ENCODE results near the gene RNF126. TPM values are rescaled to one million over a fixed set of nuclear protein-coding genes. Genes with fewer than 3 reads are reported as not detected.
"Not testable (repeated sequence)": the region's sequence is repeated elsewhere in the genome, so short reads cannot be mapped to it uniquely, and the experiment has no call there.

Gene RNF126
- total RNA-seq, 2 experiments from 2014 or later, result 79.0 to 84.8 TPM

DNA sequence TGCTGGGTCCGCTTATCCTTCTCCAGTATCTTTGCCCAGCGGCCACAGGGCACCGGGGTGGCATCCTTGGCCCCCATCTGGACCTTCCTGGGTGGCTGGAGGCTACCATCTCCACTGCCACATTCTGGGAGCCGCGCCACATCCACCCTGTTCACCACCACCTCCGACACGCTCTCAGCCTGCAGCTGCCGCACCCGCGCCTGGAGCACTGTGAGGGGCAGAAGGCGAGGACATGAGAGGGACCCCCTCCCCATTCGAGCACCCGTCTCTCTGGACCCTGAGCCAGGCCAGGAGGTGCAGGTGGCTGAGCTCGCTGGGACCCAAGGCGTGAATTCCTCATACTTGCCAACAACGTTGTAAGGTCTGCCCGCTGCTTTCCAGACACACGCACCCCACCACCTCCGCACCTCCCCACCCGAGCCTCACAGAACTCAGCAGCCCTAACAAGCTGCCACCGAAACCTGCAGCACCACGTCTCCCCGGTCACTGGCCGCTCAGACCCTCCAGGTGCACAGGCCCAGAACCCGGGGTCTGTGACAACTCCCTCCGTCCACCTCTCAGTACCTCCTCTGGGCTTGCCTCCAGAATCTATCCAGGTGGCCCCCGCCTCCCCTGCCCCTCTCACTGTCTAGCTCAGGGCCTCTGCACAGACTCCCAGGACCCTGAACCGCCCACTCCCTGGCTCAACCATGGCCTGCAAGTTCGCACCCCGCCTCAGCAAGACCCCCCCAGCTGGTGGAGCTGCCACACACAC is 32.9 kb downstream of the RNF126 start:
- no peak overlapping the region for H3K4me3 Mint-ChIP-seq
- no peak overlapping the region for H3K27ac Mint-ChIP-seq
- peaks cover 9% of the 10 kb centered on the region for H3K36me3 Mint-ChIP-seq
- no peak for ATAC-seq (ENCODE audit: low read depth)
- H3K9me3 Mint-ChIP-seq, result no peaks in the 10 kb centered on the region
- H3K27me3 Mint-ChIP-seq, result no peaks in the 10 kb centered on the region
- DNase-seq, result no peak
- POLR2A ChIA-PET, result no interaction called here
- H3K4me1 Mint-ChIP-seq, result peaks cover 11% of the 10 kb centered on the region

GRCh38 chr19:629515-629914 is 33.5 kb downstream of the RNF126 start:
- DNase-seq; H3K9me3 Mint-ChIP-seq; H3K27me3 Mint-ChIP-seq; POLR2A ChIA-PET; H3K36me3 Mint-ChIP-seq; H3K27ac Mint-ChIP-seq; ATAC-seq (ENCODE audit: low read depth); H3K4me3 Mint-ChIP-seq: not testable (repeated sequence)
- H3K4me1 Mint-ChIP-seq, result peaks cover 11% of the 10 kb centered on the region

DNA sequence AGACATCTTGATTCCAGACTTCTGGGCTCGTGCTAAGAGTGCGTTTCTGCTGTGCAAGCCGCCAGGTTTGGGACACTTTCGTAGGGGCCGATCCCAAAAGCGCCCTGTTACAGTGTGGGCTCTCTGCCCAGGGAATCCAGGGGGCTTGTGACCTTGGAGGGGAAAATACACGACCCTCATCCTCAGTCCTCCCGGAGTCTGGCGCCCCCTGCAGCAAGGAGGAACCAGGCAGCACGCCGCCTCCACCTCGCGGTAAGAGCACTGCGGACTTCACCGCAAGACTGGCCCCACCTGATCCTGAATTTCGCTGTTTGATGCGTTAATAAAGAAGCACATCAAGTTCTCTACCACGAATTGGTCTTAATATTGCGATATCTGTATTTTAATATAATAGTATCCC is 34.8 kb downstream of the RNF126 start:
- POLR2A ChIA-PET, result no interaction called here
- no peak for ATAC-seq (ENCODE audit: low read depth)
- H3K9me3 Mint-ChIP-seq, result no peaks in the 10 kb centered on the region
- no peak overlapping the region for H3K4me3 Mint-ChIP-seq
- H3K27me3 Mint-ChIP-seq, result no peaks in the 10 kb centered on the region
- no peak overlapping the region for H3K27ac Mint-ChIP-seq
- DNase-seq, result no peak
- peaks cover 6% of the 10 kb centered on the region for H3K4me1 Mint-ChIP-seq
- H3K36me3 Mint-ChIP-seq, result peaks cover 9% of the 10 kb centered on the region

- not testable (repeated sequence) for H3K4me3 Mint-ChIP-seq; ATAC-seq (ENCODE audit: low read depth); H3K9me3 Mint-ChIP-seq; DNase-seq; H3K27me3 Mint-ChIP-seq; H3K27ac Mint-ChIP-seq; H3K4me1 Mint-ChIP-seq; H3K36me3 Mint-ChIP-seq
- POLR2A ChIA-PET, result interaction anchor here (0.6 kb wide), 2 partner anchors 39 to 1729 kb away, joined by 3 to 4 read pairs; no protein-coding TSS in a partner anchor
Measured at GRCh38 chr19:626566-626965, 36.4 kb downstream of the RNF126 start.

DNA sequence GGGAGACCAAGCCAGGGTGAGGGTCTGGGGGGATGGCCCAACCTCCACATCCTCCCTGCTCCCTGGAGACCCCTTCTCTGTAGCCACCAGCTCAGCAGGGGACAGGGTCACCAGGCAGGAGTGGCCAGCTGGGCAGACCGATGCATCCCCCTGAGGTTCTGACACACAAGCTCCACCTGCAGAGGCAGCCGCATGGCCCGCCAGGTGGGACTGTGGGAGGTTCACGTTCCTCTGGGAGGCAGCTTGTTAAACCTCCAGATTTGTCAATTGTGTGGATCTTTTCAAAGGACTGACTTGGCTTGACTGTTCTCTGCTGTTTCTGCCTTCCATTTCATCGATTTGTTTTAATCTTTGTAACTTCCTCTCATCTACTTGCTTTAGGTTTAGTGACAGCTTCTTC is 37.8 kb downstream of the RNF126 start:
- Mint-ChIP-seq H3K27ac (no peak overlapping the region), H3K9me3 (no peaks in the 10 kb centered on the region), H3K36me3 (peaks cover 9% of the 10 kb centered on the region), H3K27me3 (no peaks in the 10 kb centered on the region), H3K4me3 (no peak overlapping the region), H3K4me1 (peaks cover 6% of the 10 kb centered on the region)
- POLR2A ChIA-PET, result no interaction called here
- ATAC-seq (ENCODE audit: low read depth), result no peak
- DNase-seq, result no peak

GRCh38 chr19:624433-625109 is 38.4 kb downstream of the RNF126 start:
- no peaks in the 10 kb centered on the region for H3K9me3 Mint-ChIP-seq
- no peaks in the 10 kb centered on the region for H3K27me3 Mint-ChIP-seq
- no peak overlapping the region for H3K4me3 Mint-ChIP-seq
- peaks cover 9% of the 10 kb centered on the region for H3K36me3 Mint-ChIP-seq
- POLR2A ChIA-PET, result no interaction called here
- no peak overlapping the region for H3K27ac Mint-ChIP-seq
- DNase-seq, result no peak
- H3K4me1 Mint-ChIP-seq, result peaks cover 6% of the 10 kb centered on the region
- no peak for ATAC-seq (ENCODE audit: low read depth)

- Mint-ChIP-seq H3K4me1 (peaks cover 4% of the 10 kb centered on the region), H3K27ac (no peak overlapping the region), H3K9me3 (no peaks in the 10 kb centered on the region), H3K27me3 (no peaks in the 10 kb centered on the region), H3K36me3 (peaks cover 8% of the 10 kb centered on the region), H3K4me3 (no peak overlapping the region)
- DNase-seq, result no peak
- no peak for ATAC-seq (ENCODE audit: low read depth)
- POLR2A ChIA-PET, result no interaction called here
Measured at GRCh38 chr19:623974-624373, 39.0 kb downstream of the RNF126 start.

GRCh38 chr19:623175-623916 is 39.7 kb downstream of the RNF126 start:
- Mint-ChIP-seq H3K27ac (no peak overlapping the region), H3K27me3 (no peaks in the 10 kb centered on the region), H3K4me3 (no peak overlapping the region), H3K4me1 (peaks cover 3% of the 10 kb centered on the region), H3K36me3 (peaks cover 8% of the 10 kb centered on the region), H3K9me3 (no peaks in the 10 kb centered on the region)
- ATAC-seq (ENCODE audit: low read depth) (no peak), DNase-seq (no peak)
- POLR2A ChIA-PET, result no interaction called here

- ATAC-seq (ENCODE audit: low read depth) (no peak), DNase-seq (no peak)
- H3K4me3 Mint-ChIP-seq, result no peak overlapping the region
- H3K27me3 Mint-ChIP-seq, result no peaks in the 10 kb centered on the region
- no peak overlapping the region for H3K27ac Mint-ChIP-seq
- POLR2A ChIA-PET, result no interaction called here
- H3K4me1 Mint-ChIP-seq, result peaks cover 3% of the 10 kb centered on the region
- H3K9me3 Mint-ChIP-seq, result no peaks in the 10 kb centered on the region
- peaks cover 8% of the 10 kb centered on the region for H3K36me3 Mint-ChIP-seq
Measured at GRCh38 chr19:622666-623065, 40.3 kb downstream of the RNF126 start.

DNA sequence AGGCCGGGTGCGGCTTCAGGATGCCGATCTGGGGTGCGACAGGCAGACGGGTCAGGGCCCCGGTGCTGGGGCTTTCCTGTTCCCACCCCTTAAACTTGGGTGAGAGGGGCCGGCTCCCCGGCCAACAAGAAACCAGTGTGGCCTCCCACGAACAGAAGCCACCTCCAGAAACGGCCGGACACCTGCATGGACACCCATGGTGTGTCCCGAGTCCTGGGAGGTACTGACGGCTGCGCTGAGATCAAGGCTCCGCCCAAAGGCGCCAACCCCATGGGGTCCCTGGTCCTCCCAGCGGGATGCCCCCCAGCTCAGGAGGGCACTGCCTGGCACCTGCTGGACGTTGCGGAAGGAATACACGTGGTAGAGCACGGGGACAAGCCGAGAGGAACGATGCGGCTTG is 41.2 kb downstream of the RNF126 start:
- H3K27ac Mint-ChIP-seq, result no peak overlapping the region
- peaks cover 3% of the 10 kb centered on the region for H3K4me1 Mint-ChIP-seq
- H3K9me3 Mint-ChIP-seq, result no peaks in the 10 kb centered on the region
- no peak for DNase-seq
- POLR2A ChIA-PET, result no interaction called here
- peaks cover 8% of the 10 kb centered on the region for H3K36me3 Mint-ChIP-seq
- no peak overlapping the region for H3K4me3 Mint-ChIP-seq
- no peak for ATAC-seq (ENCODE audit: low read depth)
- H3K27me3 Mint-ChIP-seq, result no peaks in the 10 kb centered on the region

DNA sequence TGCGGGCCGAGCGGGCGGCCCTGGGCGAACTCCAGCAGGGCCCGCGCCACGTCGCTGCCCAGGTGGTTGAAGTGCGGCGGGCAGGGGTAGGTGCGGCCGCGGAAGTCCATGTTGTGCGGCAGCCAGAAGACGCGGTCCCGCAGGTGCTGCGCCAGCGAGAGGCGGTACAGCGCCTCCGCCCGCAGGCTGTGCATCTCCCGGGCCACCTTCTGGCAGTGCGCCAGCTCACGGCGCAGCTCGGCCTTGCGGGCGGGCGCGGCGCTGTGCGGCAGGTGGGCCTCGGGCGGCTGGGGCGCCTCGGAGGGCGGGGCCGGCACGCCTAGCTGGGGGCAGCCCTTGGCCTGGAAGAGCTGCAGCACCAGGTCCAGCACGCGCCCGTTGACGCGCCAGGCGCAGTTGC is 41.8 kb downstream of the RNF126 start:
- H3K27ac Mint-ChIP-seq; H3K27me3 Mint-ChIP-seq; ATAC-seq (ENCODE audit: low read depth); DNase-seq; H3K36me3 Mint-ChIP-seq; H3K4me1 Mint-ChIP-seq; POLR2A ChIA-PET; H3K9me3 Mint-ChIP-seq; H3K4me3 Mint-ChIP-seq: not testable (repeated sequence)

GRCh38 chr19:620166-620862 is 42.7 kb downstream of the RNF126 start:
- no peaks in the 10 kb centered on the region for H3K9me3 Mint-ChIP-seq
- no peak for DNase-seq
- POLR2A ChIA-PET, result no interaction called here
- no peak overlapping the region for H3K4me3 Mint-ChIP-seq
- ATAC-seq (ENCODE audit: low read depth), result no peak
- no peaks in the 10 kb centered on the region for H3K27me3 Mint-ChIP-seq
- H3K4me1 Mint-ChIP-seq, result peaks cover 3% of the 10 kb centered on the region
- no peak overlapping the region for H3K27ac Mint-ChIP-seq
- peaks cover 7% of the 10 kb centered on the region for H3K36me3 Mint-ChIP-seq

DNA sequence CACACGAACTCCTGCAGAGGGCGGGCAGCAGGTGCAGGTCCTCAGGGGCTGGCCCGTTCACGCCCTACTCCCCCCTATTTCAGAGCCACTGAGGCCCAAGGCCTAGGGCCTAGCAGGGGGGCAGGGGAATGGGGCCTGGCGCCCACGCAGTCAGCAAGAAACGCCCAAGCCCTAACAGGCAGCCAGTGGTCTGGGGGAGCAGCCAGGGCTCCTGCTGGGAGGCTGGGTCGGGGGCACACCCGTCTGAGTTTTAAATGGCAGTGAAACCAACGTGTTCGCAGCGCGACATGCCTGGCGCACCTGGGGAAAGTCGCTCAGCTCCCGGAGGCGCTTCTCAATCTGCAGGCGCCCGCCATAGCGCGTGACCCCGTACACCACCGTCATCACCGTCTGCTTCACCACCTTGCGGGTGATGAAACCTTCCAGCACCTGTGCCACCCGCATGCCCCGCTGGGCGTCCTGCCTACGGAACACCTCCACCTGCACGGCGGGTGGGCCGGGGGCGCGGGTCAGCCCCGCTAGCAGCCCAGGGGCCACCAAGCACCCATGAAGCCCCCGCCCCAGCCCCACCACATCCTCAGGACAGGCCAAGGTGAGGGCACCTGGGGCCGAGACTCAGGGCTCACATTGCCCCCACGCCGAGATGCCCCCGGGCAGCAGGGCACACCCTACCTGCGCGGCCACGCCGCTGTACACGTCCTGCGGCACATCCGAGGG is 43.6 kb downstream of the RNF126 start:
- Mint-ChIP-seq H3K9me3 (no peaks in the 10 kb centered on the region), H3K36me3 (peaks cover 10% of the 10 kb centered on the region), H3K27ac (no peak overlapping the region), H3K4me3 (no peak overlapping the region), H3K4me1 (peaks cover 3% of the 10 kb centered on the region), H3K27me3 (no peaks in the 10 kb centered on the region)
- DNase-seq (no peak), ATAC-seq (ENCODE audit: low read depth) (no peak)
- POLR2A ChIA-PET, result no interaction called here
